ENCODE results near the gene C4B.
"Not testable (repeated sequence)": the region's sequence is repeated elsewhere in the genome, so short reads cannot be mapped to it uniquely, and the experiment has no call there.

DNA sequence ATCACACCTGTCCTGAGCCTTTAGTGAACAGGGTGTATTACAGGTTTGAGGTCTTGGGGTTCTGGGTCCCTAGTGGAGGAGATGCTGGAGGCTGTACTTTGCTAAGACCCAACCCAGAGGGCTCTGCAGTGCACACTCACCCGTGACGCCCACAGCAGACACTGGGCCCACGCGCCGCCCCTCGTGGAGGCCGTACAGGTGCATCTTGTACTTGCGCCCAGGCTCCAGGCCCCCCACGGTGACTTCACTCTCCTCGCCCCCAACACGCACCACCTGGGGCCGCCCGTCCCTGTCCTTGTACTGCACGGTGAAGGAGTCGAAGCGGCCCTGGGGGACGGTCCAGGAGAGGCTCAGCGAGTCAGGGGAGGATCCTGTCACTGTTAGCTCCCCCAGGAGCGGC, 52.9 kb downstream of the C4B start:
- TF ChIP-seq, protein P1, sequence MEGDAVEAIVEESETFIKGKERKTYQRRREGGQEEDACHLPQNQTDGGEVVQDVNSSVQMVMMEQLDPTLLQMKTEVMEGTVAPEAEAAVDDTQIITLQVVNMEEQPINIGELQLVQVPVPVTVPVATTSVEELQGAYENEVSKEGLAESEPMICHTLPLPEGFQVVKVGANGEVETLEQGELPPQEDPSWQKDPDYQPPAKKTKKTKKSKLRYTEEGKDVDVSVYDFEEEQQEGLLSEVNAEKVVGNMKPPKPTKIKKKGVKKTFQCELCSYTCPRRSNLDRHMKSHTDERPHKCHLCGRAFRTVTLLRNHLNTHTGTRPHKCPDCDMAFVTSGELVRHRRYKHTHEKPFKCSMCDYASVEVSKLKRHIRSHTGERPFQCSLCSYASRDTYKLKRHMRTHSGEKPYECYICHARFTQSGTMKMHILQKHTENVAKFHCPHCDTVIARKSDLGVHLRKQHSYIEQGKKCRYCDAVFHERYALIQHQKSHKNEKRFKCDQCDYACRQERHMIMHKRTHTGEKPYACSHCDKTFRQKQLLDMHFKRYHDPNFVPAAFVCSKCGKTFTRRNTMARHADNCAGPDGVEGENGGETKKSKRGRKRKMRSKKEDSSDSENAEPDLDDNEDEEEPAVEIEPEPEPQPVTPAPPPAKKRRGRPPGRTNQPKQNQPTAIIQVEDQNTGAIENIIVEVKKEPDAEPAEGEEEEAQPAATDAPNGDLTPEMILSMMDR (conservative IDR thresholded peaks at IDR 0.05; ENCODE audit: low read depth, low read length): not testable (repeated sequence)
- not testable (repeated sequence) for TF ChIP-seq EZH2phosphoT487 (IDR thresholded peaks at IDR 0.05; ENCODE audit: borderline replicate concordance, low read length); EZH2 (IDR thresholded peaks at IDR 0.05; ENCODE audit: low read length, unreplicated experiment)
